Activated T-helper 1 cell treated with anti-CD3 and anti-CD28 coated beads, Interleukin-2, amount 50 U/mL, for 16 hours (primary cell): ENCODE results near the gene PRKCQ.
A peak's percentile ranks its signal among the peaks of the same experiment; 100 is the strongest.
"Not testable (repeated sequence)": the region's sequence is repeated elsewhere in the genome, so short reads cannot be mapped to it uniquely, and the experiment has no call there.

Experiments
- DNase-seq, 2 donors: peaks; one replicate each; pipeline ENCODE4 v3.0.0-alpha.2; 2020; ENCODE audit warnings: low read depth in 1 of 2, low spot score in 1 of 2

The PRKCQ gene

DNA sequence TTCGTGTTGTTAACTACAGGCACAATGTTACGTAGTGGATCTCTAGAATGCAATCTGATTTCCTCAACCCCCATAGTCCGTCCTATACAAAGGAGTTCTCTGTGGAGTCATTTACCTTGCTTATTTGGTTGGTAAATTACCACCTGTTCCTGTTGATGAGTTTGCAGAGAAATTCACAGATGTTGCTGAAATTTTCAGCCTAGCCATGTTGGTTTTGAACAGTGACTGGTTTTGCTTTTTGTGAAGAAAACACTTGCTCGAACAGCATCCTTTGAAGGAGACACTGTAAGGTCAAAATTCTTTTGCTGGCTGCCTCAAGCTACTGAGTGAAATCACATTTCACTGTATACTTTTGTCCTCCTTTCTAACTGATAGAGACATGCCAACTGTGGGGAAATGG, 15.4 kb upstream of the PRKCQ start:
- no peak for DNase-seq

DNA sequence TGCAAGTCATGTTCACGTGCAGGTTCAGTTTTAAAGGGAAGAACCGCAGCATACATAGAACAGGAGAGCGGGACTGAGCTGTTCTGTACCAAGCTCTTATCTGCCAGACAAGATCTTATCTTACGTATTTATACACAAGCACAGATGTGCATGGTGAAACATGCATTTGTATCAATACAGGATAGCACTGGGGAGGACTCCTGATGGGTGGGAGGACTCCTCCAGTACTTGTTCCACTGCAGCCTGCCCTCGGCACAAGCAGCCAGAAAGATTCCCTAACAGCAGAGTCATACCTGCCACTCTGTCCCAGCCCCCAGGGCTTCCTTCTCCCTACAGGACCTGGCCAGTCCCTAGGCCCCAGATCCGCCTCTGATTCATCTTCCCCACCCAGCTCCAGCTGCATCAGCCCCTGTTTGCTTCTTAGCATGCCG, 13.2 kb upstream of the PRKCQ start:
- no peak for DNase-seq

DNA sequence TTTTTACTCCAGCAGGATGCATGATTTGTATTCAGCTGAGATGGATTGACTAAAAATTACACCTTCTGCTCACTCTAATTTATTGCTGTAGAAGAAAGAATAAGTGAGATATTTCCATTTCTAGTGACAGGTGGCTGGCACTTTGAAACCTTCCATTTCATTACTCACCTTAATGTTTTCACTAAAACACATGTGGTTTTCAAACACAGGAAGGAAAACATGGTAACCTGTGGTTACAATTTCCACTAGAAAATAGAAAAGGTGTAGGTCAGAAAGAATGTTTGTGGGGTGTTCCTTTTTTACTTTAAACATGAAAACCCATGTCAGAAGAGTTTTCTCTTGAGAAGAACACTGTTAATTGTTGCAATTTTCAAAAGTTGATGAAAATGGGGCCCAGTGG, 12.0 kb upstream of the PRKCQ start:
- no peak for DNase-seq

DNA sequence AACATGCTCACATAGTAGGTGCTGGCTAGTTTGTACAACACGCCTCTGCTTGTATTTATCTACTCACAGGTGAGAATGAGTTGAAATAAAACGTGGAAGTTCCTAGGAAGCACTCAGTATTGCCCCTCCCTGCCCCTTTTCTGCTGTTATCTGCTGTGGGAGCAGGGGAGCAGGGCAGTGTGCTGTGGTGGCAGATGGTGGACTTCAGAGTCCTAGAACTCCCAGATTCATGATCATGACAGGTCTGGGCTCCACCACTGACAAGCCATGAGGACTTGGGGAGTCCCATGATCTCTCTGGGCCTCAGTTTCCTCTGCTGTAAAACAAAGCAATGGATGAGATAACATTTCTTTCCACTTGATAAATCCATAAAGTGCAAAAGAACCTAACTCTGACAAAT, 11.6 kb upstream of the PRKCQ start:
- DNase-seq: no peak

DNA sequence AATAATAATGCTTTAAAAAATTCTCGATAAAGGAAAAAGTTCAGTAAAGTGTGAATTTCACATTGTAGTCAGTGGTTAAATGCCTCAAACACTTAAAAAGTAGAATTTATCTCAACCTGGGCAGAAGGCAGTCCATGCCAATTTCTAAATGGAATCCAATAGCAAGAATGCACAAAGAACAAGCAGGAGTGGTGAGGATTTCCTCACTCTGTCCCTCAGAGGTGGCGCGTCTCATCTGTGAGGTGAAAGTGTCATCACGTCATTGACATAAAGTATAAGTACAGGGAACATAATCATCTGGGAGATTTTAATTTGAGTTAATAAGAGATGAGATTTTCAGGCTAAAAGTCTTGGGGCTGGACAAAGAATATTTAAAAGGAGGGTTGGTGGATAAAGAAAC, 10.0 kb upstream of the PRKCQ start:
- no peak for DNase-seq

DNA sequence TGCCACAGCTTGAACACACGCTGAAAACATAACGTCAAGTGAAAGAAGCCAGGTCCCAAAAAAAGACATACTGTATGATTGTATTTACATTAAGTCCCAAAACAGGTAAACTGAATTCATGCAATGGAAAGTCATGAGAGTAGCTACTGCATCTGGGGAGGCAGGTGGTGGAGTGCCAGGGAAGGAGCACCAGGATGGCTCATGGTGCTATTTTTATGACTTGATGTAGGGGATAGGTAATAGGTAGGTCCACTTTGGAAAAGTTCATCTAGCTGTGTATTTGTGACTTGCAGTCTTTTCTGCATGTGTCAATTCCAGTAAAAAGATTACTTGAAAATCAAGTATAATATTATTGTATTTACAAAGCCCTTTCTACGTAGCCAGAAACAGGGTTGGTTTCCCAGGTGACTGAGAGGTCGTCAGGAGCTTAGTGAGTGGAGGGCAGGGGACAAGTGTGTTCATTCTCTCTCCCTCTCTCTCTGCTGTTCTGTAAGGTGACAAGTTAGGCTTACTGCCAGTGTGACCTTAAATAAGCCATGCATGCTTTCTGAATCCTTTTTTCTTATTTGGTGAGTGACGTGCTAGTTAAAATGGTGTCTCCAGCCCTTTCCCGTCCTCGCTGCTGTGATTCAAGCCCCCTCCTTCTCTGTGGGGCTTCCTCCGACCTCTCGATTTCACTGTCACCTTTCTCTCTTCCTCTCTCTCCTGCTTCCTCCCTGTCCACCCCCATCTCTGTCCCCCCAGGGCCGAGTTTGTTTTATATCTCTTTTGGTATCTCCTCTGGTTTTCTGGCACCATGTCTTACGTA, 9.4 kb upstream of the PRKCQ start:
- no peak for DNase-seq

DNA sequence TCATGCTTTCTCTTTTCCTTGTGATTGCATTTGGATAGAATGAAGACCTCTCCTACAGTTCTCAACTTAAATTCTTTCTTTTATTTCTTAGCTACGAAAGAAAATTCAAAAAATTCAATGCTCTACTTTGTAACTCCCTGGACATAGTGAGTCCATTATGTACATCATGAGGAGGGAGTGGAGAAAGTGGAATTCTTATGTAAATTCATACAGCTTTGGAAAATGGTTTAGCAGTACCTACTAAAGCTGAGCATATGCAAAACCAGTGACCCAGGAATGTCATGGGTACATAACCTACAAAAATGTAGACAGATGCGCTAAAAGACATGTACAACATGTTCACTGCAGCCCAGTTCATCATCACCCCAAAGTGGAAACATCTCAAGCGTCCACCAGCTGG, 8.8 kb upstream of the PRKCQ start:
- DNase-seq: no peak

DNA sequence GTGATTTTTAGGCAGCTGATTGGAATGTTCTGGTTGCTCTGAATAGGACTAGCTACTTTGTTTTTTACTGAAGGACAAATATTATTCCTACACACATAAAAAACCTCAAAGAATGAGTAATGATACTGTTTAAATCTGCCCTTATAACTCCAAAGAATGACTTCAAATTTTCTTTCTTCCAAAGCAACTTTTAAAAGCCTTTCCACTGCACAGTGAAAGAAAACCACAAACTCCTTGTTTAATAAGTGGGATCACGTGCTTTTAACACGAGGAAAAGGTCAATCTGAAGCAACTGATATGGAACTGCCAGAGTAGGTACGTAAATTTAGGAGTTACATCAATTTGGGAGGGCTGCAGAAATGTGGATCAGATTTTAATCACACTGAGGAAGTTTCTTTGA, 8.0 kb upstream of the PRKCQ start:
- no peak for DNase-seq

- DNase-seq: no peak
Observed at GRCh38 chr10:6586501-6586900, 6.4 kb upstream of the PRKCQ start.

DNA sequence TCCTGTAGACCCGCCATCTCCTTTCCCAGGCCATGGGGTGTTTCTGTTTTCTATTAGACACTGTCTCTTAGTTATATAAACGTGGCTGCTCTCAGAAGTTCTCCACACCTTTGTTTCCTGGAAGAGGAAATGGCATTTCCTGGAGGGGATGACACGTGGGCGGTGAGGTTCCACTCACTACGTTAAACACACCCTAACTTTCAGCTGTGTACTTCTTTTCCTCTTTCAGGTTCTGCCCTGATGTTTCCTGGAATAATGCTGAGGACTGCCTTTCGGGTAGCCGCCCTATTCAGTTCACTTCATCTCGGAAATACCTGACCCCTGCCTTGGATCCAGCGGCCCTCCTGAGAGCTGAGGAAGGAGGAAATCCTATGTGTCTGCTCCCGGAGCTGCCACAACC, 3.4 kb upstream of the PRKCQ start:
- peak in 1 of 2 donors; percentile 57 for DNase-seq

- not testable (repeated sequence) for DNase-seq
Observed at GRCh38 chr10:6582913-6583312, 2.8 kb upstream of the PRKCQ start.

DNA sequence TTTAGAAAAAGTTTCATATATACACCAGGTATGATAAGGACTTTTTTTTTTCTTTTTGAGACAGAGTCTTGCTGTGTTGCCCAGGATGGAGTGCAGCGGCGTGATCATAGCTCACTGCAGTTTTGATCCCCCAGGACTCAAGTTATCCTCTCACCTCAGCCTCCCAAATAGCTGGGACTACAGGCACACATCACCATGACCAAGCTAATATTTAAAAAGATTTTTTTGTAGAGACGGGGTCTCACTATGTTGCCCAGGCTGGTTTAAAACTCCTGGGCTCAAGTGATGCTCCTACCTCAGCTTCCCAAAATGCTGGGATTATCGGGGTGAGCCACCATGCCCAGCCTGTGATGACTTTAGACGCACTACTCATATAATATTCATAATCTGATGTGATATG, 2.2 kb upstream of the PRKCQ start:
- no peak for DNase-seq

DNA sequence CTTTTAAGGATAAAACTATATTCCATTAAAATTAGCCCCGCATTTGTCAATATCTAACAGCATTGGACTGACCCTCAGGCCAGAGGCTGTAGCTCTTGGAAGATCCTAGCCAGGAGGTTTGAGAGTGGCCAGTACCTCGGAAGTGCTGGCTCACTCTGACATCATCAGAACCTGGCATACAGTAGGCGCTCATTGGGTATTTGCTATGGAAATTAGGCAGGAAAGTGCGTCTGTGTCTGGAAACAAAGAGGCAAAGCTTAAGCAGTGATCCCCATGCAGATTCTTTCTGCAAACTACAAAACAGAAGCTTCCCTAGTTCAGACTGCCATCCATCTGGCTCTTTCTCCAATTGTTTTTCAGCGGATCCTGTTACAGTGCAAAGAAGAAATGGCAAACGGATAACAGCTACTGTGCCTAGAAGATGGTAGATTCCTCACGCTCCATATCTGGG, 1.7 kb upstream of the PRKCQ start:
- no peak for DNase-seq

DNA sequence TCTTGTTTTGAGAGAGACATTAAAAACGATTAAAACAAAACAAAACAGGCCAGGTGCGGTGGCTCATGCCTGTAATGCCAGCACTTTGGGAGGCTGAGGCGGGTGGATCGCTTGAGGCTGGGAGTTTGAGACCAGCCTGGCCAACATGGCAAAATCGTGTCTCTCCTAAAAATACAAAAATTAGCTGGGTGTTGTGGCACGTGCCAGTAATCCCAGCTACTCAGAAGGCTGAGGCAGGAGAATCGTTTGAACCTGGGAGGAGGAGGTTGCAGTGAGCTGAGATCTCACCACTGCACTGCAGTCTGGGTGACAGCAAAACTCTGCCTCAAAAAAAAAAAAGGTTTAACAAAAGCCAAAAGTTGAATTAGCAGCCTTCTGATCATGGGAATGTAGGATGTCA, 1.1 kb upstream of the PRKCQ start:
- DNase-seq: not testable (repeated sequence)

DNA sequence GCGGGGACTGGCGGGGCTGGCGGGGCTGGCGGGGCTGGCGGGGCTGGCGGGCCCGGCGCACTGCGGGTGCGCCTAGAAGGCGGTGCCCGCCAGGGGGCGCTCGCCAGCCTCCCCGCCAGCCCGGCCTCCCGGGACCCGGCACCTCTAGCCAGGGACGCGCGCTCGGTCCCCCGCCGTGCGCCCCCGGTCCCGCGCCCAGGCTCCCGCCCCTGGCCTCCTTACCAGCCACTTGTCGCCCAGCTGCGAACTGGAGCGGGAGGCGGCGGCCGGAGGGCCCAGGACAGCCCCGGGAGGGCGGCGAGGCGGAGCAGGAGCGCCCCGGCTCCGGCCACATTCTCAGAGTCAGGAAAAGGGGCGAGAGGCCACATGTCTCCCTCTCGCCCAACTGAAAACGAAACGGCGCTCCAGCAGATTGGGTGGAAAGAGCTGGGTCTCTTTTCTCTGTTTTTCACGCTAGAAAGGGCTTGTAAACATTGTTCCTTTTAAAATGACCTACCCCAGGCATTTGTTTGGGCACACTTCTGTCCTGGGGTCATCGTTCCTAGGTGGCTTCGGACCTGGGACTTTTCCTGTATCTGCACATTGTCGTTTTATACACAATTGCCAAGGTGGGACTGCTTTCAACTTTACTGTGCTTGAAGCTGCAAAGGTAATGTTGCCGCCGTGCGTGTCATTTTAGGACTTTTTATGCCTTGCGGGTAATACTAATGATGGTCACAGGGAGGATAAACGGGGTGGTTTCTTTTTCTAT, 378 bp upstream of the PRKCQ start:
- DNase-seq: peak; percentile 75 to 81

- DNase-seq: no peak
Observed at GRCh38 chr10:6579183-6579903, 733 bp downstream of the PRKCQ start.

DNA sequence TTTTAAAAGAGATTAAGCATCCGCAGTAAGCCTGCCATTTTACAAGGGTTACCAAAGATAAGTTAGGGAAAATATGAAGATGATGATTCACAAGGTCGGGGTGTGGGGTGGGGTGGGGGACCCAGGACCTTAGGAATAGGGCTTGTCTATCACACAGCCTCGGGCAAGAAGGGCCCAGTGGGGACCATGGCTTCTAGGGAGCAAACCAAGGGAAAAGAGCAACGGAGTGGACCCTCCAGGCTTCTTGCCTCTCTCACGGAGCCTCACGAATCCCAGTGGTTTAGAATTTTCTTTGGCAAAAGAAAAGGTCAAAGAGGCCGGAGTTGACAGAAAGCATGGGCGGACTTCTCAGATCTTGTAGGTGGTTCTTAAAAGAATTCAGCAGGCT, 1.3 kb downstream of the PRKCQ start:
- DNase-seq: no peak

GRCh38 chr10:6578251-6578771, 1.8 kb downstream of the PRKCQ start:
- DNase-seq: no peak

DNA sequence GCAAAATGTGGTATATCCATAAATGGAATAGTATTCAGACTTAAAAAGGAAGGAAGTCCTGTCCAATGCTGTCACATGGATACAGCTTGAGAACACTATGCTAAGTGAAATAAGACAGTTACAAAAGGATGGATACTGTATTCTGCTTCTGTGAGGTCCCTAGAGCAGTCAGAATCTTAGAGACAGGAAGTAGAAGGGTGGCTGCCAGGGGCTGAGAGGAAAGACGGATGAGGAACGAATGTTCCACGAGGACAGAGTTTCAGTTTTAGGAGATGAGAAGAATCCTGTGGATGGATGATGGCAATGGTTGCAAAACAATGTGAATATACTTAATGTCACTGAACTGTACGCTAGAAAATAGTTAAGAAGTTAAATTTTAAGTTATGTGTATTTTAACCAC, 3.8 kb downstream of the PRKCQ start:
- no peak for DNase-seq

DNA sequence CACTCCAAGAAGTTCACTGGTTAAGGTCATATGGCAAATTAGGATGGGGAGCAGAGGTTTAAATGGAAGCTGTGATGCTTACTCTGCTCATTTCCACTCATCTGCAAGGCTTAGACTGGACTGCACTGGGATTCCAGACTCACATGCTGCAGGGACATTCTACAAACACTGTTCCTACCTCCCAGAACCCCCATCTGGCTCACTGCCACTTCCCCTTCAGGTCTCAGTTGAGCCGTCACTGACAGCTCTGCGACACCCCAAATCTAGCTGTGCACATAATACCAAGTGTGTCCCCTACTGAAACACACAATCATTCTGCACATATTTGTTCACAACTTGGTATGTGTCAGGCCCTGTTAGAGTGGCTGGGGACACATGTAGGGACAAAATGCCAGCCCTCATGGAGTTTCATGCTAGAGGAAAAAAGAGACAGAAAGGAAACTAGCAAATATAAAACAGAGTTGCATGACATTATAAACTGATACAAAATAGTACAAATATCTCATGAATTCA, 5.4 kb downstream of the PRKCQ start:
- no peak for DNase-seq

GRCh38 chr10:6570893-6571292, 9.2 kb downstream of the PRKCQ start:
- DNase-seq: no peak
